HFF-Myc (cell line): ENCODE data around the gene MAP3K21.

Experiments
- DNase-seq: peaks from one replicate; pipeline ENCODE4 v3.0.0-alpha.2; 2011; ENCODE audit warnings: low read depth; ENCODE audit errors: extremely low read depth
- H3K4me3 ChIP-seq: replicated peaks from 2 replicates; pipeline ENCODE4 v1.5.1; 2011; ENCODE audit warnings: low read depth, mild to moderate bottlenecking, control low read depth, low read length
- TF ChIP-seq, protein P1 (sequence below): IDR thresholded peaks from 2 replicates; pipeline ENCODE4 v1.5.1; 2012; ENCODE audit warnings: mild to moderate bottlenecking, low read depth, low read length, control low read depth; ENCODE audit errors: missing control alignments

Gene MAP3K21

DNA sequence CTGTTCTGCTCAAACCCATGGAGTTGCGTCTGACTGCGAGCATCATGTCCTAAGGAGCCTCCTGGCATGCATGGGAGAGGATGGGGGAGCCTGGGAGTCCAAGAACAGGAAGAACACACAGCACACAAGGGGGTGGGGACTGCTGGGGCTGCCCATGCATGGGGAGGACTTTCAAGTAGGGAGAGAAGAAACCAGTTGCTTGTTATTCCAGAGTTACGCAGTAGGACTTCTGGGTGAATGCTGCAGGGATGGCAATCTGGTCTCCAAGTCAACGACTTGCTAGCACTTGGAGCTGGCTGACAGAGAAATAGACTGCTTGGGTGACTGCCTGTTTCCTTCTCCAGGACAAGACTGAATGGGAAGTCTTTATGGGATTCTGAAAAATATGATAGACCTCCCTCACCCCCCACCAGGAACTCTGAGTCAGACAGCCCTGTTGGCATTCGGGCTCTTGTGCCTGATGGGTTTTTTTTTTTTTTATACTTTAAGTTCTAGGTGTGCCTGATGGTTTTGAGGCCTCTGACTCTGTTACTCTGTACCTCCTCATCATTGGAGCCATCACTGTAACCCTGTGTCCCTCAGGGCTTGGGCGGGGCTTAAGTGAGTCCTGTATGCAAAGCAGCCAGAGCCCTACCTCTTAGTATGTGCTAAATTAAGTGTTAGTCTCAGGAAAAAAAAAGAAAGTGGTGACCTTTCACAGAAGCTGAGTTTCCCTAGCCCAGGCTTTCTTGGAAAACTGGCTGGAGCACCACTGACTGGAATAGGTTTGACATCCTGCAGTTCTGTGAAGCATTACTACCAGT, 30.3 kb downstream of the MAP3K21 start:
- TF ChIP-seq, protein P1, sequence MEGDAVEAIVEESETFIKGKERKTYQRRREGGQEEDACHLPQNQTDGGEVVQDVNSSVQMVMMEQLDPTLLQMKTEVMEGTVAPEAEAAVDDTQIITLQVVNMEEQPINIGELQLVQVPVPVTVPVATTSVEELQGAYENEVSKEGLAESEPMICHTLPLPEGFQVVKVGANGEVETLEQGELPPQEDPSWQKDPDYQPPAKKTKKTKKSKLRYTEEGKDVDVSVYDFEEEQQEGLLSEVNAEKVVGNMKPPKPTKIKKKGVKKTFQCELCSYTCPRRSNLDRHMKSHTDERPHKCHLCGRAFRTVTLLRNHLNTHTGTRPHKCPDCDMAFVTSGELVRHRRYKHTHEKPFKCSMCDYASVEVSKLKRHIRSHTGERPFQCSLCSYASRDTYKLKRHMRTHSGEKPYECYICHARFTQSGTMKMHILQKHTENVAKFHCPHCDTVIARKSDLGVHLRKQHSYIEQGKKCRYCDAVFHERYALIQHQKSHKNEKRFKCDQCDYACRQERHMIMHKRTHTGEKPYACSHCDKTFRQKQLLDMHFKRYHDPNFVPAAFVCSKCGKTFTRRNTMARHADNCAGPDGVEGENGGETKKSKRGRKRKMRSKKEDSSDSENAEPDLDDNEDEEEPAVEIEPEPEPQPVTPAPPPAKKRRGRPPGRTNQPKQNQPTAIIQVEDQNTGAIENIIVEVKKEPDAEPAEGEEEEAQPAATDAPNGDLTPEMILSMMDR = no peak
- DNase-seq = no peak
- no peak overlapping the region for H3K4me3 ChIP-seq

DNA sequence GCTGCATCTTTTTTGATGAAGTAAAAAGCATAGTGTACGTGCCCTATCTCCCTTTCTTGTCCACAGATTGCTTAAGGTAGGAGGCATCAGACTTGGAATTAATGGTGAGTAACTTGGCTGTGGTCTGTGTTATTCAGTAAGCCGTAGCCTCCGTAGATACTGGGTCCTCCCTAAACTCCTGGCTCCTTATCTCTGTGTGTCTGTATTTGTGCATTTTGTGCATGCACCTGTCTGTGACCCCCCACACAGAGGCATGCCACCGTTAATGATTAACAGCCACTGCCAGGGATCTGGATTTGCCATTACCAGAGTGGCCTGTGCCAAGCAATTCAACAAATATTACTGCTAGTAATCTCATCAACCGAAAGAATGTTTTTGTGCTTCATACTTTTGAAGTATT, 31.9 kb downstream of the MAP3K21 start:
- TF ChIP-seq, protein P1 = no peak
- no peak overlapping the region for H3K4me3 ChIP-seq
- no peak for DNase-seq

DNA sequence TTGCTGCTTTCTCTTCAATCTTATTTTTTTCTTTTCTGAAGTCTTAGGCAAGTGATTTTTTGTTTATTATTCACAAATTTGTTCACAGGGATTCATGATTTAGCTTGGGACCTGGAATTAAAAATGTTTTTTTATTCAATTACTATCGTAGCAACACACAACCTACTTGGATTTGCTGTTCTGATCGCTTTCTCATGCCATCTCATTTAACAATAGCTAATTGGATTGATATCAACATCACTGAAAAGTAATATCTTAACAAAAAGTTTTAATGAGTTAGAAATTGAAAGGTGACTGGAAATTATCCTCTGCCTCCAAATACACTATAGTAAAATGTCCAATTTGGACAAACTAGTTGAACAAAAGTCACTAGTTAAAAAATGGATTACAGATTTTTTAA, 32.4 kb downstream of the MAP3K21 start:
- no peak overlapping the region for H3K4me3 ChIP-seq
- no peak for DNase-seq
- TF ChIP-seq, protein P1 = no peak

DNA sequence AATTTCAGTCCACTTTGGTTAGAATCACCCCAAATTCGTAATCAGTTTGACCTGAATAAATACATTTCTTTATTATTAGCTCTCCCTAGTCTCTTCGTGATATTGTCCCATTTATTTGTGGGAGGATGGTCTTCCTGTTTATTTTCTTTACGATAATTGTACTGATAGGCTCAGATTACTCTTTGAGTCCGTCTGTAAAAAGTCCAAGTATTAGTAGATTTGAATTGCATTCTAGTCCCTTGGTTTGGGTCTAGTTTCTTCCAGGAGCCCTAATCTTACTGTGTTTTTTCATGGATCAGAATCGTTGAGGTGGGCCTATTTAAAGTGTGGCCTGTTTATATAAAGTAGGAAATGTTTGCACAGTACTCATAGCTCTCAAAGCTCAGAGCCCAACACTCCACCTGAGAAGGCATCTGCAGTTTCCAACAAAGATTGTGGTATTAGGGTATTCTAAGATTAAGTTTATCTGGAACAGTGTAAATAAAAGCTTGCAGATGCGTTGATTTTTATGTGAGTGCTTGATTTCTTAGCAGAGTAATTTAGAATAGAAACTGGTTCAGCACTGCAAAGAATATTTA, 33.1 kb downstream of the MAP3K21 start:
- DNase-seq = no peak
- no peak overlapping the region for H3K4me3 ChIP-seq
- TF ChIP-seq, protein P1 = no peak

DNA sequence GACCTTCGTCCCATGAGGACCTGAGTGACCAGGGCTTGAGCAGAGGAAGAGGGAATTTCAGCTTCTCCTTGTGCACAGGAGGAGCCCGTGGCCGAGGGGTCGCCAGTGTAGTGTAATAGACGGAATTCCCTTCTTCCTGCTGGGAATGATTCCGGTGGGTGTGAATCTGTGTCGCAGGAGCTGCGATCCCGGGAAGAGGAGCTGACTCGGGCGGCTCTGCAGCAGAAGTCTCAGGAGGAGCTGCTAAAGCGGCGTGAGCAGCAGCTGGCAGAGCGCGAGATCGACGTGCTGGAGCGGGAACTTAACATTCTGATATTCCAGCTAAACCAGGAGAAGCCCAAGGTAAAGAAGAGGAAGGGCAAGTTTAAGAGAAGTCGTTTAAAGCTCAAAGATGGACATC, 34.4 kb downstream of the MAP3K21 start:
- no peak overlapping the region for H3K4me3 ChIP-seq
- TF ChIP-seq, protein P1 = no peak
- DNase-seq = no peak

DNA sequence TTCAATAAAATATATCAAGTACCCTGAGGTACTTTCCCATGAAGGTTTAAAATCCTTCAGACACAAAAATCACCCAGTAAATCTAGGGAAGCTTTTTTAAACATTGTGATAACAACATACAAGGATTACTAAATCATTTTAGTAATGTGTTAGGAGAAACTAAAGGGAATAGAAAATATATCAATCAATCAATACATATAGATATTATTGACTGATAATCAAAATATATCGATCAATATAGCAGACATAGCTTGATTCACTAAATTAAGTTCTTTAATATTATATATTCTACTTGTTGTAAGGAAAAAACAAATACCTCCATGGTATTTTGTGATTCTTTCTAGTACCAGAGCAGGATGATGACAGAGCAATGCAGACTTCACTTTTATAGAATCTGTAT, 35.2 kb downstream of the MAP3K21 start:
- TF ChIP-seq, protein P1 = no peak
- no peak for DNase-seq
- H3K4me3 ChIP-seq = no peak overlapping the region
